ENCODE results near the gene LAYN. TPM values are rescaled to one million over a fixed set of nuclear protein-coding genes. Genes with fewer than 3 reads are reported as not detected.

Gene LAYN
- total and polyA plus RNA-seq, 2 experiments from 2014 or later, result 118 to 121 TPM

DNA sequence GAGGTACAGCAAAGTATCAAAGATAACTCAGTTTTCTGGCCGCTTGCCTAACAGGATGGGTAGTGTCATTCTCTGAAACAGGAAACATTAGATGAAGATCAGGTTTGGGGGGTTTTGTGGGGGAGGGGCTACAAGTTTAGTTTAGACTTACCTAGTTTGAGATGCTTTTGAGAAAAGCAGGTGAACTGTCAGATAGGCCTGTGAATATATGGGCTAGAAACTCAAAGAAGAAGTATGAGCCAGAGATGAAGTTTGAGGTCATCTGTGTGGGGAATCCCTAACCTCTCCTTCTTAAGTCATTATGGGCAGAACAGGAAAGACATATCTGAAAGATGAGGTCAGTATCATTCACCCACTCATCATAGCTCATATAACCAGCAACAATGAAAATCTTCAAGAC, 14.0 kb upstream of the LAYN start:
- H3K27ac ChIP-seq, result peak overlapping the region; percentile 30; the same call in 1 of the 2 replicates
- no peak overlapping the region for H3K4me3 ChIP-seq
- TF ChIP-seq EZH2phosphoT487 (IDR thresholded peaks at IDR 0.05; ENCODE audit: insufficient read depth, low read depth) (no peak), EZH2 (IDR thresholded peaks at IDR 0.05; ENCODE audit: insufficient read depth, poor library complexity, severe bottlenecking) (no peak)
- H3F3A ChIP-seq (ENCODE audit: insufficient read depth), result peaks cover 29% of the 10 kb centered on the region
- no peaks in the 10 kb centered on the region for H3K27me3 ChIP-seq (replicated peaks; ENCODE audit: insufficient read depth)
- WGBS, 2 experiments (ENCODE audit: low coverage in 1 of 2, low lambda C conversion rate in 2 of 2, missing lambda C conversion rate in 2 of 2), result 94 to 97% methylated on average over 1 of the region's 1 CpG
- in situ Hi-C loops (cut with MboI), result no loop called here
- H3K4me2 ChIP-seq (ENCODE audit: unreplicated experiment), result peak overlapping the region; percentile 17
- DNase-seq, result peak; percentile 86
- H3K9me3 ChIP-seq (ENCODE audit: low read depth), result no peaks in the 10 kb centered on the region
- H3K36me3 ChIP-seq (ENCODE audit: low read depth), result no peaks in the 10 kb centered on the region
- peaks cover 48% of the 10 kb centered on the region for H3K4me1 ChIP-seq (ENCODE audit: insufficient read depth)
- H4K20me1 ChIP-seq (ENCODE audit: insufficient read depth), result no peaks in the 10 kb centered on the region
- H3K9me2 ChIP-seq (ENCODE audit: insufficient read depth), result no peaks in the 10 kb centered on the region
- H2AFZ ChIP-seq, result no peak overlapping the region
- H3K79me2 ChIP-seq (ENCODE audit: insufficient read depth), result no peaks in the 10 kb centered on the region
- no peak overlapping the region for H3K9ac ChIP-seq

DNA sequence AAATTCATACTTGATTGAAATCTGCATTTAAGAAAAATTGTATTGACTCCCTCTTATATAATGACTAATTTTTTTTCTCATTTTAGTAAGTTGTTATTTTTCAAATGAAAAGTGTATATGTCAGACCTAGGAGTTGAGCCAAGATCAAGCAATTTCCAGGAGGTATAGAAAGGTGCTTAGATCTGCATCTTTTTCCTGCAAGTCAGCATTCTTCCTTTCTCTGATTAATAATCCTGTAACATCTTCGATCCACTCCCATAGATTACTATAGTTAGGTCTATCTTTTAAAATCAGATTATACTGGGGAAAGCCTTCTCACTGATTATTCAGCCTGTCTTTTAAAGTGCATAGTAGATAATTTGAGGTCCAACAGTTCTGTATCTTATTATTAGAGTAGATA, 13.2 kb upstream of the LAYN start:
- 92 to 94% methylated on average over 1 of the region's 1 CpG for WGBS, 2 experiments (ENCODE audit: low coverage in 1 of 2, low lambda C conversion rate in 2 of 2, missing lambda C conversion rate in 2 of 2)
- no peaks in the 10 kb centered on the region for H3K36me3 ChIP-seq (ENCODE audit: low read depth)
- no peaks in the 10 kb centered on the region for H3K9me2 ChIP-seq (ENCODE audit: insufficient read depth)
- no peak for DNase-seq
- H3K9me3 ChIP-seq (ENCODE audit: low read depth), result no peaks in the 10 kb centered on the region
- peaks cover 35% of the 10 kb centered on the region for H3F3A ChIP-seq (ENCODE audit: insufficient read depth)
- H4K20me1 ChIP-seq (ENCODE audit: insufficient read depth), result no peaks in the 10 kb centered on the region
- H3K9ac ChIP-seq, result no peak overlapping the region
- H3K27ac ChIP-seq, result no peak overlapping the region
- no peaks in the 10 kb centered on the region for H3K27me3 ChIP-seq (replicated peaks; ENCODE audit: insufficient read depth)
- H3K4me2 ChIP-seq (ENCODE audit: unreplicated experiment), result no peak overlapping the region
- no peak overlapping the region for H2AFZ ChIP-seq
- TF ChIP-seq EZH2 (IDR thresholded peaks at IDR 0.05; ENCODE audit: insufficient read depth, poor library complexity, severe bottlenecking) (no peak), EZH2phosphoT487 (IDR thresholded peaks at IDR 0.05; ENCODE audit: insufficient read depth, low read depth) (no peak)
- H3K4me3 ChIP-seq, result no peak overlapping the region
- peaks cover 51% of the 10 kb centered on the region for H3K4me1 ChIP-seq (ENCODE audit: insufficient read depth)
- in situ Hi-C loops (cut with MboI), result no loop called here
- H3K79me2 ChIP-seq (ENCODE audit: insufficient read depth), result no peaks in the 10 kb centered on the region

DNA sequence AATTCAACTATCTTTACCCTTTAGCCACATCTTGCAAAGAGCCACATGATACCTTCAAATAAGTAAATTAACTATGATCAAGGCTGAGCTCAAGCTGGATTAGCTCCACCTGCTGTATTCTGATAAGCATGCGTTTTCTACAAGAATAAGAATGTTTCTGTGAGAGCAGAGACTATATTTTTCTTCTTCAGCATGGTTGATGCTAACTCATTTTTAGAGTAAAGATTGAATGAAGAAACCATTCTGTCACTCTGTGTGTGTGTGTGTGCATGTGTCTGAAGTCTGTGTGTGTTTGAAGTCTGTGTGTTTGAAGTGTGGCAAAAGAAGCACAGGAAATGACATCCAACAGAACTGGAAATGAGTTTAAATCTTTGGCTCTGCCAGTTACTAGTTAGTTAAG, 12.0 kb upstream of the LAYN start:
- Histone ChIP-seq H3F3A (ENCODE audit: insufficient read depth) (peaks cover 38% of the 10 kb centered on the region), H3K9ac (no peak overlapping the region), H3K4me2 (ENCODE audit: unreplicated experiment) (no peak overlapping the region), H3K36me3 (ENCODE audit: low read depth) (no peaks in the 10 kb centered on the region), H3K4me1 (ENCODE audit: insufficient read depth) (peaks cover 53% of the 10 kb centered on the region), H3K9me3 (ENCODE audit: low read depth) (no peaks in the 10 kb centered on the region), H3K27me3 (replicated peaks; ENCODE audit: insufficient read depth) (no peaks in the 10 kb centered on the region), H3K27ac (no peak overlapping the region), H3K9me2 (ENCODE audit: insufficient read depth) (no peaks in the 10 kb centered on the region), H3K79me2 (ENCODE audit: insufficient read depth) (no peaks in the 10 kb centered on the region), H3K4me3 (no peak overlapping the region), H4K20me1 (ENCODE audit: insufficient read depth) (no peaks in the 10 kb centered on the region), H2AFZ (peak overlapping the region; percentile 5; the same call in 1 of the 2 replicates)
- DNase-seq, result no peak
- WGBS, 2 experiments (ENCODE audit: low coverage in 1 of 2, low lambda C conversion rate in 2 of 2, missing lambda C conversion rate in 2 of 2), result 56 to 65% methylated on average over 1 of the region's 1 CpG
- in situ Hi-C loops (cut with MboI), result no loop called here
- no peak for TF ChIP-seq EZH2 (IDR thresholded peaks at IDR 0.05; ENCODE audit: insufficient read depth, poor library complexity, severe bottlenecking)
- TF ChIP-seq EZH2phosphoT487 (IDR thresholded peaks at IDR 0.05; ENCODE audit: insufficient read depth, low read depth), result no peak

DNA sequence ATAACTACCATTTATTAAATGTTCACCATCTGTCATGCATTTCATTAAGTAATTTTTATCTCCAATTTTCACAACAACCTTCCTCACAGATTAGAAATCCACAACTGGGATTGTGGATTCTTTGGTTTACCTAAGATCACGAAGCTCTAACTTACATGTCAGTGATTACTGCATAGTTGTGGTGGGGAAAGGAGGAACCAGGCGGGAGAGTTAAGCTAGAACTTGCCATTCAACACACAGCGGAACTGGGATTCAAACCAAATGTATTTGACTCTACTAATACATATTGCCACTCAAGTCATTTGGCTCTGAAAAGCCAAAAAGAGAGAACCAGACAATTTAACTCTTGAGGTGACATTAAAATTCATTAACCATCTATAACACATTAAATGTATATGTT, 10.4 kb upstream of the LAYN start:
- in situ Hi-C loops (cut with MboI), result no loop called here
- H3K9ac ChIP-seq, result no peak overlapping the region
- H2AFZ ChIP-seq, result no peak overlapping the region
- H3K79me2 ChIP-seq (ENCODE audit: insufficient read depth), result no peaks in the 10 kb centered on the region
- H3K9me3 ChIP-seq (ENCODE audit: low read depth), result no peaks in the 10 kb centered on the region
- peaks cover 38% of the 10 kb centered on the region for H3F3A ChIP-seq (ENCODE audit: insufficient read depth)
- no peak for DNase-seq
- no peaks in the 10 kb centered on the region for H3K36me3 ChIP-seq (ENCODE audit: low read depth)
- TF ChIP-seq EZH2 (IDR thresholded peaks at IDR 0.05; ENCODE audit: insufficient read depth, poor library complexity, severe bottlenecking) (no peak), EZH2phosphoT487 (IDR thresholded peaks at IDR 0.05; ENCODE audit: insufficient read depth, low read depth) (no peak)
- H3K27me3 ChIP-seq (replicated peaks; ENCODE audit: insufficient read depth), result no peaks in the 10 kb centered on the region
- no peak overlapping the region for H3K4me2 ChIP-seq (ENCODE audit: unreplicated experiment)
- peaks cover 53% of the 10 kb centered on the region for H3K4me1 ChIP-seq (ENCODE audit: insufficient read depth)
- 64 to 67% methylated on average over 3 of the region's 3 CpGs for WGBS, 2 experiments (ENCODE audit: low coverage in 1 of 2, low lambda C conversion rate in 2 of 2, missing lambda C conversion rate in 2 of 2)
- H4K20me1 ChIP-seq (ENCODE audit: insufficient read depth), result no peaks in the 10 kb centered on the region
- H3K27ac ChIP-seq, result no peak overlapping the region
- H3K4me3 ChIP-seq, result no peak overlapping the region
- no peaks in the 10 kb centered on the region for H3K9me2 ChIP-seq (ENCODE audit: insufficient read depth)

DNA sequence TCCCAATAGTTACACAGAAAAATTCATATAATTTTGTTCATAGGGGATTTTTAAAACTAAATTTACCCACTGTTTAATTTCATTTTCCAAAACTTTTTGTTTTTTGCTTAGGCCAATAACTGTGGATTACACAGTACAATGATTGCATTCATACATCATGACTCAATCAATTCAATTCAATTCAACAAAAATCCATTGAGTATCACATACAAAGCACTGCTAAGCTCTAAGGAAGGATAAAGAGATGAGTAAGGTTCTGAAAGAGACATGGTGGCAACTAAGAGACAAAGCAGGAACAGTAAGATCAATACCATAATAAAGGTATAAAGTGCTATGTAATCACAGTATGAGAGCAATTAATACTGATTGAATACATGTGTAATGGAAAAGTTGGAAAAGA, 9.4 kb upstream of the LAYN start:
- Histone ChIP-seq H3K4me3 (peak overlapping the region; percentile 52), H2AFZ (no peak overlapping the region), H4K20me1 (ENCODE audit: insufficient read depth) (no peaks in the 10 kb centered on the region), H3K27ac (peak overlapping the region; percentile 89), H3F3A (ENCODE audit: insufficient read depth) (peaks cover 36% of the 10 kb centered on the region), H3K27me3 (replicated peaks; ENCODE audit: insufficient read depth) (no peaks in the 10 kb centered on the region), H3K9me2 (ENCODE audit: insufficient read depth) (no peaks in the 10 kb centered on the region), H3K9ac (peak overlapping the region; percentile 56), H3K4me1 (ENCODE audit: insufficient read depth) (peaks cover 51% of the 10 kb centered on the region), H3K79me2 (ENCODE audit: insufficient read depth) (no peaks in the 10 kb centered on the region), H3K36me3 (ENCODE audit: low read depth) (no peaks in the 10 kb centered on the region), H3K4me2 (ENCODE audit: unreplicated experiment) (peak overlapping the region; percentile 69), H3K9me3 (ENCODE audit: low read depth) (no peaks in the 10 kb centered on the region)
- no peak for TF ChIP-seq EZH2 (IDR thresholded peaks at IDR 0.05; ENCODE audit: insufficient read depth, poor library complexity, severe bottlenecking)
- no peak for TF ChIP-seq EZH2phosphoT487 (IDR thresholded peaks at IDR 0.05; ENCODE audit: insufficient read depth, low read depth)
- in situ Hi-C loops (cut with MboI), result no loop called here
- peak; percentile 66 for DNase-seq
